ENCODE measurements around the gene MEG3. TPM values are rescaled to one million over a fixed set of nuclear protein-coding genes. Genes with fewer than 3 reads are reported as not detected.

The MEG3 gene
- total RNA-seq, 4 donors from 2014 or later = 5.0 to 28.9 (median 10.2) TPM

DNA sequence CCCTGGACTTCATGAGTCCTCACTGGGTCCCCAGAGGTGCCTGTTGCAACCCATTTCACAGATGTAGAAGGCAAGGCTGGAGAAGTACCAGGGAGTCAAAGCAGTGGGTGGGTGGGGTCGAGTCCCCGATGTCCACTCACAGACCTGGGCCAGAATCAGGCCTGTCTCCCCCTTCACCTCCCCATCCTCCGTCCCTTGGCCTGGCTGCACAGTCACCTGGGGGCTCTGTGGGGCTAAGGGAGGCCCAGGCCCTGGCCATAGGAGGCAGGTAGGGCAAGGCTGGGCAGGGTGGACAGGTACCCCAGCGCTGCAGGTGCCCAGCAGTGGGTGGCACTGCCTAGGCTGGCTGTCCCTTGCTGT lies 48.1 kb downstream of the MEG3 start:
- H3K27me3 ChIP-seq = peaks cover 7% of the 10 kb centered on the region
- H3K4me1 ChIP-seq = no peaks in the 10 kb centered on the region
- no peaks in the 10 kb centered on the region for H3K36me3 ChIP-seq
- H3K27ac ChIP-seq = no peak overlapping the region
- WGBS = 88% methylated on average over 4 of the region's 4 CpGs
- no peak overlapping the region for H3K4me3 ChIP-seq
- DNase-seq (ENCODE audit: low spot score in 2 of 2) = peak in 1 of 2 donors; percentile 45
- no peaks in the 10 kb centered on the region for H3K9me3 ChIP-seq
- TF ChIP-seq POLR2A (IDR thresholded peaks at IDR 0.05) (no peak), EP300 (IDR thresholded peaks at IDR 0.05) (no peak), POLR2AphosphoS5 (IDR thresholded peaks at IDR 0.05) (no peak)
- TF ChIP-seq, protein P1, sequence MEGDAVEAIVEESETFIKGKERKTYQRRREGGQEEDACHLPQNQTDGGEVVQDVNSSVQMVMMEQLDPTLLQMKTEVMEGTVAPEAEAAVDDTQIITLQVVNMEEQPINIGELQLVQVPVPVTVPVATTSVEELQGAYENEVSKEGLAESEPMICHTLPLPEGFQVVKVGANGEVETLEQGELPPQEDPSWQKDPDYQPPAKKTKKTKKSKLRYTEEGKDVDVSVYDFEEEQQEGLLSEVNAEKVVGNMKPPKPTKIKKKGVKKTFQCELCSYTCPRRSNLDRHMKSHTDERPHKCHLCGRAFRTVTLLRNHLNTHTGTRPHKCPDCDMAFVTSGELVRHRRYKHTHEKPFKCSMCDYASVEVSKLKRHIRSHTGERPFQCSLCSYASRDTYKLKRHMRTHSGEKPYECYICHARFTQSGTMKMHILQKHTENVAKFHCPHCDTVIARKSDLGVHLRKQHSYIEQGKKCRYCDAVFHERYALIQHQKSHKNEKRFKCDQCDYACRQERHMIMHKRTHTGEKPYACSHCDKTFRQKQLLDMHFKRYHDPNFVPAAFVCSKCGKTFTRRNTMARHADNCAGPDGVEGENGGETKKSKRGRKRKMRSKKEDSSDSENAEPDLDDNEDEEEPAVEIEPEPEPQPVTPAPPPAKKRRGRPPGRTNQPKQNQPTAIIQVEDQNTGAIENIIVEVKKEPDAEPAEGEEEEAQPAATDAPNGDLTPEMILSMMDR (IDR thresholded peaks at IDR 0.05) = no peak

DNA sequence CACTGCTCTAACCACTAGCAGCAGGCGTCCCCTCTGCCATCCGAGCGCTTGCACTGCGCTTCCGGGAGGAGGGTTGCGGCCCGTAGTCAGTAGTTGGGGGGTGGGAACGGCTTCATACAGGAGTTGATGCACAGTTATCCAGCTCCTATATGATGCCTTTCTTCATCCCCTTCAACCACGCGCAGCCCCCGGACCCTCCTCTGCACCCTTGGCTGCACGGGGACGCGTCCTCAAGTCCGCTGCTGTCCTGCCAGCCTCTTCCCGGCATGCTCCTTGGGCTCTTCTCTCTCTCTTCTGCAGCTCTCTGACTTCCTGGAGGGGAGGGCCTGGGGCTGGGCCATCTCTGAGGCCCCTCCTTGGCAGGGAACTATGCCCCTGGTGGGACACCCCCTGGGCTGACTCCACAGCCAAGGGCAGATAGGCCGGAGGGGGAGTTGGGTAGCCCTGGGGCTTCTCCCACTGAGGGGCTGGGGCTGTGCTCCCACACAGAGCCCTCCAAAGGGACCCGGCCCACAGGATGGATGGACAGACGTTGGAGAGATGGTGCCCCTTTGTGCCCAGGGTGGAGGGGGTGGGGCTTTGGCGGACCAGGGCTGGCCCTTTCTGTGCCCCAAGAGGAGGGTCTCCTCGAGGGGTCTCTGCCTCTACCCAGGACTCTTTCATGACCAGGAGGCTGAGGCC lies 48.6 kb downstream of the MEG3 start:
- 82% methylated on average over 12 of the region's 21 CpGs for WGBS

DNA sequence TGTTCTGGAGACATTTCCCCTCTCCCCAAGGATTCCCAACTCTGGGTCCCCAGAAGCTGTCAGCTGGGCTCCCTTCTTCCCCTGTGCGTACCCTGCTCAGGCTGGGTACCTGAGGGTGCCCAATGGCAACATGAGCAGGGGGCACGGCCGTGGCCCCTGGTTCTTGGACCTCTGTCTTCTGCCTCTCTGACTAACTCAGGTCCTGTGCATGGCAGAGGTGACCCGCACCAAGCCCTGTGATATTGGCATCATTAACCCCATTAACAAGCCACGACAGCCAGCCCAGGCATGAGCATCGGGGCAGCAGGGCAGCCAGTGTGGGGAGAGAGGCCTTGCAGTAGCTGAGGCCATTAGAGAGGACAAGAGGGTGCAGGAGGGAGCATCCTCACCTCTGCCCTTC lies 49.2 kb downstream of the MEG3 start:
- Histone ChIP-seq H3K36me3 (no peaks in the 10 kb centered on the region), H3K9me3 (no peaks in the 10 kb centered on the region), H3K4me1 (no peaks in the 10 kb centered on the region), H3K4me3 (no peak overlapping the region), H3K27me3 (peaks cover 7% of the 10 kb centered on the region), H3K27ac (no peak overlapping the region)
- WGBS = 86% methylated on average over 6 of the region's 6 CpGs
- no peak for TF ChIP-seq EP300 (IDR thresholded peaks at IDR 0.05)
- TF ChIP-seq POLR2AphosphoS5 (IDR thresholded peaks at IDR 0.05) = no peak
- TF ChIP-seq, protein P1 (IDR thresholded peaks at IDR 0.05) = no peak
- no peak for TF ChIP-seq POLR2A (IDR thresholded peaks at IDR 0.05)
- DNase-seq (ENCODE audit: low spot score in 2 of 2) = no peak

More for the DNA sequence above, 48.6 kb downstream of the MEG3 start:
- no peak overlapping the region for H3K27ac ChIP-seq
- TF ChIP-seq EP300 (IDR thresholded peaks at IDR 0.05) = no peak
- no peak for TF ChIP-seq POLR2A (IDR thresholded peaks at IDR 0.05)
- TF ChIP-seq POLR2AphosphoS5 (IDR thresholded peaks at IDR 0.05) = no peak
- TF ChIP-seq, protein P1 (IDR thresholded peaks at IDR 0.05) = no peak
- H3K4me1 ChIP-seq = no peaks in the 10 kb centered on the region
- peaks cover 7% of the 10 kb centered on the region for H3K27me3 ChIP-seq
- H3K4me3 ChIP-seq = no peak overlapping the region
- peak in 1 of 2 donors; percentile 46 for DNase-seq (ENCODE audit: low spot score in 2 of 2)
- H3K36me3 ChIP-seq = no peaks in the 10 kb centered on the region
- H3K9me3 ChIP-seq = no peaks in the 10 kb centered on the region

DNA sequence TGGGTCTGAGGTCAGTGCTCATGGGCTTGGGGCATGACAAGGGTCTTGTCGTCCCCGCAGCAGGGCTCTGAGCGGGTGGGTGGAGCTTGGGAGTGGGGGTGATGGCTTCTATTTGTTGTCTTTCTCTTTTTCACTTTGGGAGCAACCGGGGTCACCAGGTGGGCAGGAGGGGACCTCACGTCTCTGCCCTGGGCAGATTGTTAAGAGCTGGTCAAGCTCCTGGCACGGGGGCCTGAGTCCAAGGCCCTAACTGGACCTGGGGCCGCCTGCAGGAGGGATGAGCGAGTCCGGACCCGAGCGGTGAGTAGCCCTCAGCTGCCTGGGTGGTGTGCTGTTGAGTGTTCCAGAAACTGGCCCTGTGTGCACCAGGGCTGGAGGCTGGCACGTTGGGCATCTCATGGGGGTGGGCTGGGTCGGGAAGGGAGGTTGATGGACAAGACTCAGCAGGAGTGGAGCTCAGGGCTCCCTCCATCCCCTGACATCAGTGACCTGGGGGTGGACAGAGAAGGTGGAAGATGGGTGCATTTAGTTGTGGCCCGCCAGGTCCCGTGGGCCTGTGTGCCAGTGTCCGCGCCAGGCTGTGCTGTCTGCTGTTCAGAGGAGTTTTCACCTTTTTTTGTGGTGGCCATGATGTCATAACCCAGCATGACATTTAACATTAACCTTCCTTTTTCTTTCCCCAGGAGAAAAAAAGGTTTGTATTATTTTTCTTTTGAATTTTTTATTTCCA lies 50.1 kb downstream of the MEG3 start:
- Histone ChIP-seq H3K4me3 (no peak overlapping the region), H3K27me3 (peaks cover 7% of the 10 kb centered on the region), H3K4me1 (no peaks in the 10 kb centered on the region), H3K36me3 (no peaks in the 10 kb centered on the region), H3K27ac (no peak overlapping the region), H3K9me3 (no peaks in the 10 kb centered on the region)
- TF ChIP-seq POLR2AphosphoS5 (IDR thresholded peaks at IDR 0.05) (no peak), EP300 (IDR thresholded peaks at IDR 0.05) (no peak), POLR2A (IDR thresholded peaks at IDR 0.05) (no peak)
- TF ChIP-seq, protein P1 (IDR thresholded peaks at IDR 0.05) = no peak
- DNase-seq (ENCODE audit: low spot score in 2 of 2) = no peak
- 86% methylated on average over 9 of the region's 17 CpGs for WGBS

Measured in suprapubic skin (tissue), 4 donors.